ENCODE results near the gene HOXB9.

The HOXB9 gene

GRCh38 chr17:48610282-48611211, 15.6 kb downstream of the HOXB9 start, which contains the start of gene HOXB7:
HOXB7 (minus strand) TSS chr17:48611017; CDS start chr17:48610918, 99 bp downstream.
- peak; percentile 87 for DNase-seq

- DNase-seq: no peak
Observed at GRCh38 chr17:48609759-48610281, 16.3 kb downstream of the HOXB9 start.

GRCh38 chr17:48609033-48609432, 17.1 kb downstream of the HOXB9 start:
- DNase-seq: no peak

- DNase-seq: no peak
Observed at GRCh38 chr17:48608494-48608834, 17.7 kb downstream of the HOXB9 start.

GRCh38 chr17:48606892-48607614, 19.1 kb downstream of the HOXB9 start:
- DNase-seq: no peak

- DNase-seq: no peak
Observed at GRCh38 chr17:48605991-48606891, 19.9 kb downstream of the HOXB9 start.

- no peak for DNase-seq
Observed at GRCh38 chr17:48605409-48605919, 20.7 kb downstream of the HOXB9 start.

- DNase-seq: no peak
Observed at GRCh38 chr17:48604770-48605329, 21.3 kb downstream of the HOXB9 start, which contains the start of gene HOXB6. HOXB6 (minus strand) TSS chr17:48604986; CDS start chr17:48598150, 6,836 bp downstream.

GRCh38 chr17:48603959-48604769, 22.0 kb downstream of the HOXB9 start:
- DNase-seq: no peak

GRCh38 chr17:48601539-48602425, 24.4 kb downstream of the HOXB9 start:
- no peak for DNase-seq

- no peak for DNase-seq
Observed at GRCh38 chr17:48601207-48601538, 25.0 kb downstream of the HOXB9 start.

- no peak for DNase-seq
Observed at GRCh38 chr17:48600244-48601098, 25.7 kb downstream of the HOXB9 start.

GRCh38 chr17:48599354-48599753, 26.8 kb downstream of the HOXB9 start:
- no peak for DNase-seq

- DNase-seq: no peak
Observed at GRCh38 chr17:48598736-48599135, 27.4 kb downstream of the HOXB9 start.

GRCh38 chr17:48597778-48598631, 28.2 kb downstream of the HOXB9 start:
- DNase-seq: no peak

GRCh38 chr17:48597528-48597777, 28.7 kb downstream of the HOXB9 start:
- no peak for DNase-seq

GRCh38 chr17:48596735-48597527, 29.2 kb downstream of the HOXB9 start:
- no peak for DNase-seq

Data from activated CD8-positive, alpha-beta memory T cell treated with anti-CD3 and anti-CD28 coated beads, Interleukin-2, amount 50 U/mL, for 48 hours (primary cell).